Amygdala (tissue), 56 donors: ENCODE data around the gene APEH.
A peak's percentile ranks its signal among the peaks of the same experiment; 100 is the strongest.
"Not testable (repeated sequence)": the region's sequence is repeated elsewhere in the genome, so short reads cannot be mapped to it uniquely, and the experiment has no call there.

ENCODE experiments used
- DNase-seq, 56 donors: peaks; one replicate each; lab custom pipeline; 2025; lab: John Stamatoyannopoulos, UW

Gene APEH

DNA sequence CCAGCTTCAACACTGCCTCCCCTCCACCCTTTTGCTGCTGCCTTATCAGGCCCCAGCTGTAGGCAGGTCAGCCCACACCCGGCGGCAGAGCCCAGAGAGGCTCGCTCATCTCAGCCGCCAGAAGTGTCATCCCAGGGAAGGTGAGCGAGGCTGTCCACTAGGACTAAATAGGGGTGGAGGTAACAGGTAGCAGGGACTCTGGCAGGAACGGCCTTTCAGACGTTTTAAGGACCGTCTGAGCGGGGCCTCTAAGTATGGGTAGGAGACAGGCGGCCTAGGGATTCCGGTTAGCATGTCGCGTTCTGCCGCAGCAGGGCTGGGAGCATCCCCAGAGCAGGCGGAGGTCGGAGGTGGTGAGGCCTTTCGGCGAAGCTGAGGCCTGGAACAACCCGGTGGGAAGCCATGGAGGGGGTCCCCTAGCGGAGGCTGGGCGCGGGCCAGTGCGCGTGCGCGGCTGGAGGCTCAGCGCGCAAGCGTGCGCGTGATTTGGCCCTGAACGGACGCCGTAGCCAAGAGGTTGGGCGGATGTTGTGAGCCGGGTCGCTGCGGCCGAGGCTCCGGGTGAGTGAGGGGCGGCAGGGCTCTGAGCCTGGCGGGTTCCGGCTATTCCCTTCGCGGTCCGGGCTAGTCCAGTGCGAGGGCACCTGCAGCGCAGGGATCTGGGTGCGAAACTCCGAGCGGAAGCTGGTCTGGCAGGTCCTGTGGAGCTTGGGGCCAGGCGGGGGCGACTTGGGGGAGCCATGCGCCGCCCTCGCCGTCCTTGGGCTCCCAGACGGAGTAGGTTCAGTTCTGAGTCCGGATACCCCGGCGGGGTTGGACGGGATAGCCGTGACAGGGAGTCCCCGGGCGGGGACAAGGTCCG is 15.1 kb downstream of the APEH start, which contains the start of the genes MST1 and RNF123:
TSS of gene MST1 (minus strand) at position 429 of the 862 bp plus-strand sequence. CDS start 783 bp downstream, outside the sequence.
TSS of gene RNF123 (plus strand) at position 512 of the 862 bp plus-strand sequence. CDS start 1,609 bp downstream, outside the sequence.
- DNase-seq: no peak

- DNase-seq: not testable (repeated sequence)
Observed at GRCh38 chr3:49689908-49690624, 15.9 kb downstream of the APEH start.

DNA sequence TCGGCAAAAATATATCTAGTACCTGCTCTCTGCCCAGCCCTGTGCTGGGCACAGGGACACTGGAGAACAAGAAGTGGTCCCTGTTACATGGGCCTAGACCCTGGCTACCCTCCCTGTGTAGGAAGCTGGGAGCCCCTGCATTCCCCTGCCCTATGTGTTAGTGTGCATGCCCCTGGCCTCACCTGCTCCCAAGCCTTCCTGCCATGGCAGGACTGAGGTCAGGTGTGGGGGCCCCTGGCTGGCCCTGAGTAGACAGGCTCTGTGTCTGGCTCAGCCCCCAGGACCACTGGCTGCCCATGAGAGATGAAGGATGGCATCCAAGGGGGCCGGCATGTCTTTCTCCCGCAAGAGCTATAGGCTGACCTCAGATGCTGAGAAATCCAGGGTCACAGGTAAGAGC is 16.7 kb downstream of the APEH start:
- DNase-seq: not testable (repeated sequence)

DNA sequence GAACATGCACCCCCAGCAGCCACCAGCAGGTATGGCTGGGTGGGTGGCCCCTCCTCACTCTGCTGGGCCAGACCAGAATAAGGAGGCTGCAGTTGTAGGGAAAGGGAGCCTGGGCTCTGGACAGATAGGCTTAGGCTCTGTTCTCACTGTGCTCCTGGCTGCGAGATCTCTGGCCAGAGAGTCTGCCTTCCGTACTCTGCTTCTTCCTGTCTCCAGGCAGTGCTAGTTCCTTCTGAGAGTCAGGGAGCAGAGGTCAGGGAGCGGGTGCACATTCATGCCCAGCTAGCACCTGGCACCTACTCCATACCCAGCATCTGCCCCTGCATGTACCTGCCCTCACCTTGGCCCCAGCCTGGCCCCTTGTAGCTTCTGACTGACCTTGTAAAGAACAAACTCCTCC is 17.3 kb downstream of the APEH start:
- not testable (repeated sequence) for DNase-seq

GRCh38 chr3:49694409-49695070 is 20.4 kb downstream of the APEH start:
- DNase-seq: not testable (repeated sequence)

DNA sequence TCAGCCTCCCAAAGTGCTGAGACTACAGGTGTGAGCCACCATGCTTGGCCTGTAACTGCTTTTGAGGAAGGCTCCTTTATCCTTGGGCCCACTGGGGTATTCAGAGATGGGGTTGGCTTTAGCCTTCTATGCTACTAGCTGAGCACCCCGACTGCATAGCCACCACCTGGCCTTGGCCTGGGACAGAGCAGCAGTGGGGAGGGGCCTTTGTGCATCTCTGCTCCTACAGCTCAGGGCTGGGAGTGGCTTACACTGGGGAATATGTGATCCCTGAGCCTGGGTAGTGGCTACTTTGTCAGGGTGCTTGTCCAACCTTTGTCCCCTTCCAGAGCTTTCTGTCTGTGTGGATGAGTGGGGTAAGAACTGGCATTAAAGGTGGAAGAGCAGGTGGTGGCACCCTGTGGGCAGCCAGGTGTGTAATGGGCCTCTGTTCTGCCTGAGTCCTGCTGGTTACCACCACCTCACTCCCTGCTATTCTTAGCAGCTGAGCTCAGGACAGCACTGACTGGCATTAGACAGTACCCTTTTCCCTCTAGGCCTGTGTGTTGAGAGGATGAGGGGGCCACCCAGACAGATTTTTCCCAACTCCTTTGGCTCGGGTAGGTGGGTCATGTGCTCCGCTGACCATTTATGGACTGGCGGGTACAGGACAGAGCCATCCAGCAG is 21.3 kb downstream of the APEH start:
- not testable (repeated sequence) for DNase-seq

GRCh38 chr3:49699281-49699979 is 25.3 kb downstream of the APEH start:
- DNase-seq: no peak

DNA sequence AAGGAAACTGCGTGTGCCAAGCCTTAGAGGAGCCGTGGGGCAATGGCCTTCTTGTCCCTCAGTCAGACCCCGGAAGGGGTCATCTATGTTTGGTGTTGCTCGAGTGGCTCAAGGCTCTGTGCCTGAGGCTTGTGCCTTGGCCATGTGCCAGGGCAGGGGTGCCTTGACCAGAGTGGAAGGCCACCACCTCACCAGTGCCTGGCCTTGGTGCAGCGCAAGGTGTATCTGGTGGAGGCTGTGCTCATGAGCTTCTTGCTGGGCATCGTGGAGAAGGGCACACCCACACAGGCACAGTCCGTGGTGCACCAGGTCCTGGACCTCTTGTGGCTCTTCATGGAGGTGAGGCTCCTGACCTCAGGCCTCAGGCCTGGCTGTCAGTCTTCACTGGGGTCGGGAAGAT is 25.9 kb downstream of the APEH start:
- no peak for DNase-seq

DNA sequence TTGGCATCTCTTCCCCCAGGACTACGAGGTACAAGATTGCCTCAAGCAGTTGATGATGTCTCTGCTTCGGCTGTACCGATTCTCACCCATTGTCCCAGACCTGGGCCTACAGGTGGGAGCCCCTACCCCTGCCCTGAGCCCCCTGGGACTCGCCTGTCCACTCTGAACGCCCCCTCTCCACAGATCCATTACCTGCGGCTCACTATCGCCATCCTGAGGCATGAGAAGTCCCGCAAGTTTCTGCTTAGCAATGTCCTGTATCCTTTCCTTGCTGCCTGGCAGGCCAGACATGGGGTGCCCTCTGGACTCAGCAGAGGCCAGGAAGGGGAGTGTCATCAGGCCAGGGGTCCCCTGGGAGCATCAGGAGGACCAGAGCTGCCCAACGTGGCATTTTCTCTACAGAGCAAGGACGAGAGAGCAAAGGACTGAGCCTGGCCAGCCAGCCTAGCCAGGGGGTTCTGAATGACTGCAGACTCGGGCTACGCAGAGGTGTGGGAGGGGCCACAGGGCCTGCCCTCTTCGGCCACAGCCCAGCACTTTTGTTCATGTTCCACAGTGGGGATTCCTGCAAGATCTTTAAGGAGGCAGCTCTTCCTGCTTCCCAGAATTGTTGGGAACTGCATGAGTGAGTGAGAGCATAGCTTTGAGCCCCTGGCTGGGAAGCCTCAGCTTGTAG is 26.4 kb downstream of the APEH start:
- DNase-seq: no peak

GRCh38 chr3:49701388-49702077 is 27.4 kb downstream of the APEH start:
- no peak for DNase-seq

- DNase-seq: no peak
Observed at GRCh38 chr3:49702672-49703071, 28.5 kb downstream of the APEH start.

DNA sequence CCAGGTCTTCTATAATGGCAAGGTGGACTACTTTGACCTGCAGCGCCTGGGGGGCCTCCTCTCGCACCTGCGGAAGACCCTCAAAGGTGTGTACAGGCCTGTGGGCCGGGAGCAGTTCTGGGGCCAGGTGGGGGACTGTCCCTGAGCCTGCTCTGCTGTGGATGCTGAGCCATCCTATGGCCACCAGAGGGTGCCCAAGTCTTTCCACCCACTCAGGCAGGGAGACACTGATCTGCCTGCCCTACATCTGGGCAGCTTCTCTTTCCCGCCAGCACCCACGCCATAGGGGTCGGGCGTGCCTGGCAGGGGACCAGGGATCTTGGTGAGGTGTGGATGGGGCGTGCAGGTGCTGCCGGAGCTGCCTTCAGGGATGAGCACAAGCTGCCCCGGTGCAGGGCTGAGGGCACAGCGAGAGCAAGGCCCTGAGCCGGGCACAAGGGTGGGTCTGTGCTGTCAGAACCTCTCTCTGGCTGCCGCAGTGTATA is 29.3 kb downstream of the APEH start:
- peak in 30 of 56 donors; percentile 4 to 67 (median 32) for DNase-seq

DNA sequence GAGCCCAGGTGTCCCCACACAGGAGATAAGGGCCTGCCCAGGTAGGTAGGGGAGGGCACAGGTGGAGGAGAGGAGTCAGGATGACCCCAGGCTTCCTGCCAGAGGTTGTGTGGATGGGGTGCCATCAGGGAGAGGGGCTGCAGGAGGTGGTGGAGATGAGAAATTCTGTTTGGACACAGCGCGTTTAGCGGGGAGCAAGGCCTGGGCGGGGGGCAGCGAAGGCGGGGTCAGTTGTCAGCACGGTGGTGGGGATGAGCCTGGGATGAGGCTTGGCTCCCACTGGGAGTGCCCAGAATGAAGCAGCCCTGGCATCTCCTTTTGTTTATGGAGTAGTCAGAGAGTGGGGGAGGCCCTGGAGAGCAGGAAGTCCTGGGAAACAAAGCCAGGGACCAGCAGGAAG is 29.8 kb downstream of the APEH start:
- DNase-seq: no peak

- DNase-seq: no peak
Observed at GRCh38 chr3:49704629-49705028, 30.5 kb downstream of the APEH start.

DNA sequence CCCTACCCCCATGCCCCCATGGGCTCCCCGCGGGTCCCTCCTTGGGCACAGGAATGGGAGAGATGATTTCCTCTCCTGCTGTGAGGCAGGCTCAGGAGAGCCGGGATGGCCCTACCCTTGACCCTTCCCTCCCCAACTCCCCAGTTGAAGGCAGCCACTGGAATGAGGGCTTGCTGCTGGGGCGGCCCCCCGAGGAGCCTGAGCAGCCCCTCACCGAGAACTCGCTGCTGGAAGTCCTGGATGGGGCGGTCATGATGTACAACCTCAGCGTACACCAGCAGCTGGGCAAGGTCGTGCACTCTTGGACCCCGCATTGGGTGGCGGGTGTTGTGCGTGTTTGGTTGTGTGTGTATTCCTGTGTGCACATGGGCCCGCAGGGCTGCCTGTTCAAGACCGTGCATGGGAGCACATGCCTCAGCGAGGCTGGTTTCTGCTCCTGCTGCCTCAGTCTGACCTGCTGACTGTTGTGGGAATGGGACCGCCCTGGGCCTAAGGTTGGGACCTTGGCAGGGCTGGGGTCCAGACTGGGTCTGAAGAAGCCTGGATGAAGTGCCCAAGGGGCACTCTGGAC is 31.3 kb downstream of the APEH start:
- DNase-seq: no peak

DNA sequence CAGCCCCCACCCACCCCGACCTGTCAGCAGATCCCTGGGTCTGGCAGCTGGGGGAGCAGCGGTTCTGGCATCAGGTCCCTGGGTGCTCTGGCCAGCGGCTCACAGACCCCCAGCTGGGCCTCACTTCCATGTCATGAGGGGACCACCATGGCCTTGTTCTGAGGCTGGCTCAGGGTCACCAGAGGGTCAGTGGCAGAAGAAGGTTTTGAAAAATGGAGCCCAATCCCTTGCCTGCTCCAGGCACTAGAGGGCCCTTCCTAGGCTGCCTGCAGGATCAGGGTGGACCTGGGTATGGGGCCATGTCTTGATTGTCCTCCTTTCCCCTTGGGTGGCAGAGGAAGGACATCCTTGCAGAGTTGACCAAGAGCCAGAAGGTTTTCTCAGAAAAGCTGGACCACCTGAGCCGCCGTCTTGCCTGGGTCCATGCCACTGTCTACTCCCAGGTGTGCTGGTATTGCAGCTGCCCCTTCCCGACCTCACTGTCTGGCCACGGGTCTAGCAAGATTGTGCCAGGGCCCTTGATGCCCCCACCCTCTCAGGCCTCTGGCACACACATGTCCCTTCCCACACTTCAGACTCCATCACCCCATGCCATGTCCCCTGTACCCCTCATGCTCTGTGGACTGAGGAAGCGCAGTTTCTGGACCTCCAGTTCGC is 32.4 kb downstream of the APEH start:
- no peak for DNase-seq

GRCh38 chr3:49707113-49707480 is 32.9 kb downstream of the APEH start:
- DNase-seq: peak in 1 of 56 donors; percentile 6

- DNase-seq: no peak
Observed at GRCh38 chr3:49709852-49710251, 35.7 kb downstream of the APEH start.
